Erythroblast (primary cell): ENCODE results near the gene RYR2.

Experiments used
- GATA1 ChIP-seq: IDR thresholded peaks from 2 replicates; pipeline ENCODE4 v1.6.1; 2011; ENCODE audit warnings: low read depth, mild to moderate bottlenecking, control low read depth, low read length, moderate library complexity
- POLR2A ChIP-seq: IDR thresholded peaks from 2 replicates; pipeline ENCODE4 v1.6.1; 2011; ENCODE audit warnings: mild to moderate bottlenecking, low read length

- TF ChIP-seq POLR2A: no peak
- no peak for TF ChIP-seq GATA1
These were observed 128.2 kb downstream of the RYR2 start for GRCh38 chr1:237170149-237170548.
